ENCODE results near the gene SYT12.

- TF ChIP-seq CTCF (IDR thresholded peaks at IDR 0.05) = no peak
- no peak for TF ChIP-seq POLR2A (IDR thresholded peaks at IDR 0.05)
These were observed 76.0 kb downstream of the SYT12 start for GRCh38 chr11:67098799-67099429.

Data from body of pancreas (tissue), 4 donors.